WTC11 (cell line): ENCODE measurements around the gene TRIP11.

Experiments used
- CREB1 ChIP-seq: sonication (generic); formaldehyde crosslinking; IDR thresholded peaks from 2 replicates; pipeline ENCODE4 v1.8.0; 2023; ENCODE audit warnings: mild to moderate bottlenecking, missing genetic modification reagents
- ETV6 ChIP-seq: sonication (generic); formaldehyde crosslinking; IDR thresholded peaks from 2 replicates; pipeline ENCODE4 v1.8.1; 2022; ENCODE audit warnings: mild to moderate bottlenecking, missing genetic modification reagents
- SP1 ChIP-seq: sonication (generic); formaldehyde crosslinking; conservative IDR thresholded peaks from 2 replicates; pipeline ENCODE4 v1.8.1; 2022; ENCODE audit warnings: missing genetic modification reagents
- ZNF232 ChIP-seq: sonication (generic); formaldehyde crosslinking; IDR thresholded peaks from 2 replicates; pipeline ENCODE4 v1.8.0; 2022; ENCODE audit warnings: mild to moderate bottlenecking, missing genetic modification reagents
- ZNF416 ChIP-seq: fragments of 250-450 bp; sonication (Bioruptor Pico); IDR thresholded peaks from 2 replicates; pipeline ENCODE4 v1.9.0; 2021; ENCODE audit warnings: mild to moderate bottlenecking, inconsistent platforms
- TF ChIP-seq, protein P1 (sequence below): sonication (generic); formaldehyde crosslinking; IDR thresholded peaks from 2 replicates; pipeline ENCODE4 v1.8.0; 2022; ENCODE audit warnings: mild to moderate bottlenecking, missing genetic modification reagents
- TF ChIP-seq, protein P2 (sequence below): fragments of 200-600 bp; IDR thresholded peaks from 2 replicates; pipeline ENCODE4 v1.8.0; 2022; ENCODE audit warnings: antibody characterized with exemption
- TF ChIP-seq, protein P3 (sequence below): sonication (generic); formaldehyde crosslinking; IDR thresholded peaks from 2 replicates; pipeline ENCODE4 v1.8.1; 2022; ENCODE audit warnings: missing genetic modification reagents, borderline replicate concordance
- TF ChIP-seq, protein P4 (sequence below): sonication (generic); formaldehyde crosslinking; IDR thresholded peaks from 2 replicates; pipeline ENCODE4 v1.8.0; 2022; ENCODE audit warnings: mild to moderate bottlenecking, missing genetic modification reagents
- TF ChIP-seq, protein P5 (sequence below): sonication (generic); formaldehyde crosslinking; IDR thresholded peaks from 2 replicates; pipeline ENCODE4 v1.8.0; 2023; ENCODE audit warnings: missing genetic modification reagents
- TF ChIP-seq, protein P6 (sequence below): sonication (generic); formaldehyde crosslinking; conservative IDR thresholded peaks from 2 replicates; pipeline ENCODE4 v1.8.1; 2022; ENCODE audit warnings: mild to moderate bottlenecking, missing genetic modification reagents

DNA sequence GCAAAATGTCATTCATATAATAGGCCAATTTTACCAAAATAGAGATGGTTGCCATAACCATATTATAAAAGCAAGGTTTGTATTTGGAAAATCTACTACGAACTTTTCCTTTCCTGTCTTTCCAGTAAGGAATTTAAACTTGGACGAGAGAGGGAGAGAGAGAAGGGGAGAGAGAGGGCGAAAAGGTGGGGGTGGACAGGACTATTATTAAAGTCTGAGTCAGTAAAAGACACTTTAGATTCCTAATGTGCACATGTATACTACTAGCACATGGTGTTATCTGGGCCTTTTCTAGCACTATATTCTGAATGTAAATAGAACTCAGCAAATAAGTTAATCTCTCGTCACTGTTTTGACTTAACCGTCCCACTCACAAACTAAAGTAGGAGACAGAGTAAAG is 62.0 kb downstream of the TRIP11 start:
- TF ChIP-seq, protein P1, sequence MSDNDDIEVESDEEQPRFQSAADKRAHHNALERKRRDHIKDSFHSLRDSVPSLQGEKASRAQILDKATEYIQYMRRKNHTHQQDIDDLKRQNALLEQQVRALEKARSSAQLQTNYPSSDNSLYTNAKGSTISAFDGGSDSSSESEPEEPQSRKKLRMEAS (CRISPR knock-in tag) = no peak
- TF ChIP-seq, protein P2, sequence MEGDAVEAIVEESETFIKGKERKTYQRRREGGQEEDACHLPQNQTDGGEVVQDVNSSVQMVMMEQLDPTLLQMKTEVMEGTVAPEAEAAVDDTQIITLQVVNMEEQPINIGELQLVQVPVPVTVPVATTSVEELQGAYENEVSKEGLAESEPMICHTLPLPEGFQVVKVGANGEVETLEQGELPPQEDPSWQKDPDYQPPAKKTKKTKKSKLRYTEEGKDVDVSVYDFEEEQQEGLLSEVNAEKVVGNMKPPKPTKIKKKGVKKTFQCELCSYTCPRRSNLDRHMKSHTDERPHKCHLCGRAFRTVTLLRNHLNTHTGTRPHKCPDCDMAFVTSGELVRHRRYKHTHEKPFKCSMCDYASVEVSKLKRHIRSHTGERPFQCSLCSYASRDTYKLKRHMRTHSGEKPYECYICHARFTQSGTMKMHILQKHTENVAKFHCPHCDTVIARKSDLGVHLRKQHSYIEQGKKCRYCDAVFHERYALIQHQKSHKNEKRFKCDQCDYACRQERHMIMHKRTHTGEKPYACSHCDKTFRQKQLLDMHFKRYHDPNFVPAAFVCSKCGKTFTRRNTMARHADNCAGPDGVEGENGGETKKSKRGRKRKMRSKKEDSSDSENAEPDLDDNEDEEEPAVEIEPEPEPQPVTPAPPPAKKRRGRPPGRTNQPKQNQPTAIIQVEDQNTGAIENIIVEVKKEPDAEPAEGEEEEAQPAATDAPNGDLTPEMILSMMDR = no peak
- TF ChIP-seq, protein P3, sequence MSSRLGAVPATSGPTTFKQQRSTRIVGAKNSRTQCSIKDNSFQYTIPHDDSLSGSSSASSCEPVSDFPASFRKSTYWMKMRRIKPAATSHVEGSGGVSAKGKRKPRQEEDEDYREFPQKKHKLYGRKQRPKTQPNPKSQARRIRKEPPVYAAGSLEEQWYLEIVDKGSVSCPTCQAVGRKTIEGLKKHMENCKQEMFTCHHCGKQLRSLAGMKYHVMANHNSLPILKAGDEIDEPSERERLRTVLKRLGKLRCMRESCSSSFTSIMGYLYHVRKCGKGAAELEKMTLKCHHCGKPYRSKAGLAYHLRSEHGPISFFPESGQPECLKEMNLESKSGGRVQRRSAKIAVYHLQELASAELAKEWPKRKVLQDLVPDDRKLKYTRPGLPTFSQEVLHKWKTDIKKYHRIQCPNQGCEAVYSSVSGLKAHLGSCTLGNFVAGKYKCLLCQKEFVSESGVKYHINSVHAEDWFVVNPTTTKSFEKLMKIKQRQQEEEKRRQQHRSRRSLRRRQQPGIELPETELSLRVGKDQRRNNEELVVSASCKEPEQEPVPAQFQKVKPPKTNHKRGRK (CRISPR knock-in tag) = no peak
- TF ChIP-seq, protein P4, sequence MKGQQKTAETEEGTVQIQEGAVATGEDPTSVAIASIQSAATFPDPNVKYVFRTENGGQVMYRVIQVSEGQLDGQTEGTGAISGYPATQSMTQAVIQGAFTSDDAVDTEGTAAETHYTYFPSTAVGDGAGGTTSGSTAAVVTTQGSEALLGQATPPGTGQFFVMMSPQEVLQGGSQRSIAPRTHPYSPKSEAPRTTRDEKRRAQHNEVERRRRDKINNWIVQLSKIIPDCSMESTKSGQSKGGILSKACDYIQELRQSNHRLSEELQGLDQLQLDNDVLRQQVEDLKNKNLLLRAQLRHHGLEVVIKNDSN (CRISPR knock-in tag) = no peak
- no peak for TF ChIP-seq ZNF232 (CRISPR knock-in tag)
- TF ChIP-seq CREB1 (CRISPR knock-in tag) = no peak
- no peak for TF ChIP-seq ETV6 (CRISPR knock-in tag)
- no peak for TF ChIP-seq ZNF416 (CRISPR knock-in tag)
- TF ChIP-seq, protein P5, sequence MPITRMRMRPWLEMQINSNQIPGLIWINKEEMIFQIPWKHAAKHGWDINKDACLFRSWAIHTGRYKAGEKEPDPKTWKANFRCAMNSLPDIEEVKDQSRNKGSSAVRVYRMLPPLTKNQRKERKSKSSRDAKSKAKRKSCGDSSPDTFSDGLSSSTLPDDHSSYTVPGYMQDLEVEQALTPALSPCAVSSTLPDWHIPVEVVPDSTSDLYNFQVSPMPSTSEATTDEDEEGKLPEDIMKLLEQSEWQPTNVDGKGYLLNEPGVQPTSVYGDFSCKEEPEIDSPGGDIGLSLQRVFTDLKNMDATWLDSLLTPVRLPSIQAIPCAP (CRISPR knock-in tag) = no peak
- TF ChIP-seq, protein P6, sequence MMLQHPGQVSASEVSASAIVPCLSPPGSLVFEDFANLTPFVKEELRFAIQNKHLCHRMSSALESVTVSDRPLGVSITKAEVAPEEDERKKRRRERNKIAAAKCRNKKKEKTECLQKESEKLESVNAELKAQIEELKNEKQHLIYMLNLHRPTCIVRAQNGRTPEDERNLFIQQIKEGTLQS (CRISPR knock-in tag) = no peak
- no peak for TF ChIP-seq SP1 (CRISPR knock-in tag)
